ENCODE data around the gene RGPD6.
"Not testable (repeated sequence)": the region's sequence is repeated elsewhere in the genome, so short reads cannot be mapped to it uniquely, and the experiment has no call there.

- TF ChIP-seq, protein P1, sequence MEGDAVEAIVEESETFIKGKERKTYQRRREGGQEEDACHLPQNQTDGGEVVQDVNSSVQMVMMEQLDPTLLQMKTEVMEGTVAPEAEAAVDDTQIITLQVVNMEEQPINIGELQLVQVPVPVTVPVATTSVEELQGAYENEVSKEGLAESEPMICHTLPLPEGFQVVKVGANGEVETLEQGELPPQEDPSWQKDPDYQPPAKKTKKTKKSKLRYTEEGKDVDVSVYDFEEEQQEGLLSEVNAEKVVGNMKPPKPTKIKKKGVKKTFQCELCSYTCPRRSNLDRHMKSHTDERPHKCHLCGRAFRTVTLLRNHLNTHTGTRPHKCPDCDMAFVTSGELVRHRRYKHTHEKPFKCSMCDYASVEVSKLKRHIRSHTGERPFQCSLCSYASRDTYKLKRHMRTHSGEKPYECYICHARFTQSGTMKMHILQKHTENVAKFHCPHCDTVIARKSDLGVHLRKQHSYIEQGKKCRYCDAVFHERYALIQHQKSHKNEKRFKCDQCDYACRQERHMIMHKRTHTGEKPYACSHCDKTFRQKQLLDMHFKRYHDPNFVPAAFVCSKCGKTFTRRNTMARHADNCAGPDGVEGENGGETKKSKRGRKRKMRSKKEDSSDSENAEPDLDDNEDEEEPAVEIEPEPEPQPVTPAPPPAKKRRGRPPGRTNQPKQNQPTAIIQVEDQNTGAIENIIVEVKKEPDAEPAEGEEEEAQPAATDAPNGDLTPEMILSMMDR (IDR thresholded peaks at IDR 0.05) = not testable (repeated sequence)
- not testable (repeated sequence) for TF ChIP-seq SIN3A (IDR thresholded peaks at IDR 0.05; ENCODE audit: borderline replicate concordance, low read depth, low read length); TEAD4 (IDR thresholded peaks at IDR 0.05; ENCODE audit: borderline replicate concordance, insufficient read depth); TAF1 (IDR thresholded peaks at IDR 0.05; ENCODE audit: borderline replicate concordance, low read depth, low read length); EP300 (IDR thresholded peaks at IDR 0.05; ENCODE audit: borderline replicate concordance in 1 of 2, low read depth in 1 of 2, low read length in 1 of 2); RXRA (IDR thresholded peaks at IDR 0.05; ENCODE audit: borderline replicate concordance, low read depth); ZBTB33 (IDR thresholded peaks at IDR 0.05; ENCODE audit: borderline replicate concordance, low read depth); FOXJ3 (CRISPR knock-in tag; IDR thresholded peaks at IDR 0.05); EZH2phosphoT487 (IDR thresholded peaks at IDR 0.05; ENCODE audit: borderline replicate concordance, low read depth); NRF1 (IDR thresholded peaks at IDR 0.05; ENCODE audit: low read depth, low read length); POLR2AphosphoS5 (IDR thresholded peaks at IDR 0.05; ENCODE audit: low read depth, low read length); JUND (IDR thresholded peaks at IDR 0.05)
- TF ChIP-seq, protein P2, sequence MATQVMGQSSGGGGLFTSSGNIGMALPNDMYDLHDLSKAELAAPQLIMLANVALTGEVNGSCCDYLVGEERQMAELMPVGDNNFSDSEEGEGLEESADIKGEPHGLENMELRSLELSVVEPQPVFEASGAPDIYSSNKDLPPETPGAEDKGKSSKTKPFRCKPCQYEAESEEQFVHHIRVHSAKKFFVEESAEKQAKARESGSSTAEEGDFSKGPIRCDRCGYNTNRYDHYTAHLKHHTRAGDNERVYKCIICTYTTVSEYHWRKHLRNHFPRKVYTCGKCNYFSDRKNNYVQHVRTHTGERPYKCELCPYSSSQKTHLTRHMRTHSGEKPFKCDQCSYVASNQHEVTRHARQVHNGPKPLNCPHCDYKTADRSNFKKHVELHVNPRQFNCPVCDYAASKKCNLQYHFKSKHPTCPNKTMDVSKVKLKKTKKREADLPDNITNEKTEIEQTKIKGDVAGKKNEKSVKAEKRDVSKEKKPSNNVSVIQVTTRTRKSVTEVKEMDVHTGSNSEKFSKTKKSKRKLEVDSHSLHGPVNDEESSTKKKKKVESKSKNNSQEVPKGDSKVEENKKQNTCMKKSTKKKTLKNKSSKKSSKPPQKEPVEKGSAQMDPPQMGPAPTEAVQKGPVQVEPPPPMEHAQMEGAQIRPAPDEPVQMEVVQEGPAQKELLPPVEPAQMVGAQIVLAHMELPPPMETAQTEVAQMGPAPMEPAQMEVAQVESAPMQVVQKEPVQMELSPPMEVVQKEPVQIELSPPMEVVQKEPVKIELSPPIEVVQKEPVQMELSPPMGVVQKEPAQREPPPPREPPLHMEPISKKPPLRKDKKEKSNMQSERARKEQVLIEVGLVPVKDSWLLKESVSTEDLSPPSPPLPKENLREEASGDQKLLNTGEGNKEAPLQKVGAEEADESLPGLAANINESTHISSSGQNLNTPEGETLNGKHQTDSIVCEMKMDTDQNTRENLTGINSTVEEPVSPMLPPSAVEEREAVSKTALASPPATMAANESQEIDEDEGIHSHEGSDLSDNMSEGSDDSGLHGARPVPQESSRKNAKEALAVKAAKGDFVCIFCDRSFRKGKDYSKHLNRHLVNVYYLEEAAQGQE (IDR thresholded peaks at IDR 0.05; ENCODE audit: low read depth, low read length) = not testable (repeated sequence)
- TF ChIP-seq, protein P3, sequence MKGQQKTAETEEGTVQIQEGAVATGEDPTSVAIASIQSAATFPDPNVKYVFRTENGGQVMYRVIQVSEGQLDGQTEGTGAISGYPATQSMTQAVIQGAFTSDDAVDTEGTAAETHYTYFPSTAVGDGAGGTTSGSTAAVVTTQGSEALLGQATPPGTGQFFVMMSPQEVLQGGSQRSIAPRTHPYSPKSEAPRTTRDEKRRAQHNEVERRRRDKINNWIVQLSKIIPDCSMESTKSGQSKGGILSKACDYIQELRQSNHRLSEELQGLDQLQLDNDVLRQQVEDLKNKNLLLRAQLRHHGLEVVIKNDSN (IDR thresholded peaks at IDR 0.05; ENCODE audit: borderline replicate concordance, low read depth) = not testable (repeated sequence)
These were observed 88.0 kb downstream of the RGPD6 start for GRCh38 chr2:110488991-110489390.
